ENCODE results near the gene DGKE.

GRCh38 chr17:56801459-56802178 is 32.3 kb upstream of the DGKE start:
- TF ChIP-seq POLR2A (IDR thresholded peaks at IDR 0.05) (no peak), CTCF (IDR thresholded peaks at IDR 0.05) (no peak)
